ENCODE data around the gene TSC22D4. TPM values are rescaled to one million over a fixed set of nuclear protein-coding genes. Genes with fewer than 3 reads are reported as not detected.
"Not testable (repeated sequence)": the region's sequence is repeated elsewhere in the genome, so short reads cannot be mapped to it uniquely, and the experiment has no call there.

TSC22D4 gene
- total RNA-seq, 3 donors from 2014 or later: 17.0 to 23.7 (median 19.7) TPM

DNA sequence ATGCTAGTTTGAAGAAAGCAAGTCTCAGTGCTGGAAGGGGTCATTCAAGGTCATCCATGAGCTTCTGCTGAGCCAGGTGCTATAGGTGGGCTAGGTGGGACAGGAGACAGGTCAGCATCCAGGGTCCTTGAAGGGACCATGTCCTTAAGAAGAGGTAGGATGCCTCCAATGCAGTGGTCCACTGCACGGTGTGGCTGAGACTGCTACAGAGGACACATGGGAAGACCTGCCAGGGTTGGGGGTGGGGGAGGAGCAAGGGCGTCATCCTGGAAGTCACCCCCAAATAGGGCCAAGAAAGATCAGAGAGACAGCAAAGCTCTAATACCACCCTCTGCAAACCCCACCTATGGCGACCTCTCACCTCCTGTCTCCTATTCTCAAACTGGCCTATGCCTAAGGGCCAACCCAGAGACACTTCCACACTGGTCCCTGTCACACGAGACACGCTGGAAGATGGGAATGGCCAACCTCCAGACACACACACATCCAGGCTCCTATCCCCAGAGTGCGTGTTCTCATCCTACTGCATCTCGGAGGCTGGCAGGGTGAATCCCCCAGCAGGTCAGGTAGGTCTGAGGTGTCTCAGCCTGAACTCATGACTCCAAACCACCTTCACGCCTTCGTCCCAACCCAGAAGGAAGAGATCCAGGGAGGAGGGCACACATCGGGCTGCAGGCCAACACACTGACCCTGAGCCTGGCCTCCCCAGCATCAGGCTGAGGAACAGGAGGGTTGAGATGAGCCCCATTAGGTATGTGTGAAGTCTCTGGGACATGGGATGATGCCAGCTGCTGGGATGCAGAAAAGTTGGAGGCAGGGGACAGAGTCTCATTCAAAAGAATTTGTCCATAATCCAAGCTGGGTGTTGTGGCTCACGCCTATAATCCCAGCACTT, 37.1 kb downstream of the TSC22D4 start:
- no peaks in the 10 kb centered on the region for H3K27me3 ChIP-seq
- H3K4me3 ChIP-seq: no peak overlapping the region
- no peaks in the 10 kb centered on the region for H3K9me3 ChIP-seq
- peak in 1 of 2 donors; percentile 12 for DNase-seq (ENCODE audit: low spot score in 2 of 2)
- H3K4me1 ChIP-seq: no peaks in the 10 kb centered on the region
- intact Hi-C loops (cut with DNase I; ENCODE audit: low total_unique reads): no loop called here
- no peaks in the 10 kb centered on the region for H3K36me3 ChIP-seq
- H3K27ac ChIP-seq: no peak overlapping the region
- TF ChIP-seq, protein P1, sequence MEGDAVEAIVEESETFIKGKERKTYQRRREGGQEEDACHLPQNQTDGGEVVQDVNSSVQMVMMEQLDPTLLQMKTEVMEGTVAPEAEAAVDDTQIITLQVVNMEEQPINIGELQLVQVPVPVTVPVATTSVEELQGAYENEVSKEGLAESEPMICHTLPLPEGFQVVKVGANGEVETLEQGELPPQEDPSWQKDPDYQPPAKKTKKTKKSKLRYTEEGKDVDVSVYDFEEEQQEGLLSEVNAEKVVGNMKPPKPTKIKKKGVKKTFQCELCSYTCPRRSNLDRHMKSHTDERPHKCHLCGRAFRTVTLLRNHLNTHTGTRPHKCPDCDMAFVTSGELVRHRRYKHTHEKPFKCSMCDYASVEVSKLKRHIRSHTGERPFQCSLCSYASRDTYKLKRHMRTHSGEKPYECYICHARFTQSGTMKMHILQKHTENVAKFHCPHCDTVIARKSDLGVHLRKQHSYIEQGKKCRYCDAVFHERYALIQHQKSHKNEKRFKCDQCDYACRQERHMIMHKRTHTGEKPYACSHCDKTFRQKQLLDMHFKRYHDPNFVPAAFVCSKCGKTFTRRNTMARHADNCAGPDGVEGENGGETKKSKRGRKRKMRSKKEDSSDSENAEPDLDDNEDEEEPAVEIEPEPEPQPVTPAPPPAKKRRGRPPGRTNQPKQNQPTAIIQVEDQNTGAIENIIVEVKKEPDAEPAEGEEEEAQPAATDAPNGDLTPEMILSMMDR (IDR thresholded peaks at IDR 0.05): no peak

DNA sequence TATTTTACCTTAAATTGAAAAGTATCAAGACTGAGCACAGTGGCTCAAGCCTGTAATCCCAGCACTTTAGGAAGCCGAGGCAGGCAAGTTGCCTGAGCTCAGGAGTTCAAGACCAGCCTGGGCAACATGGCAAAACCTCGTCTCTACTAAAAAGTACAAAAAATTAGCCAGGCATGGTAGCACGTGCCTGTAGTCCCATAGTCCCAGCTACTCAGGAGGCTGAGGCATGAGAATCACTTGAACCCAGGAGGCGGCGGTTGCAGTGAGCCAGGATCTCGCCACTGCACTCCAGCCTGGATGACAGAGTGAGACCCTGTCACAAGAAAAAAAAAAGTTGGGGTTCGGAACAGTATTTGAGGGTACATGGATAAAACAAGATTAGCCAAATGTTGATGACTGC, 39.8 kb downstream of the TSC22D4 start:
- H3K4me1 ChIP-seq; H3K4me3 ChIP-seq; H3K36me3 ChIP-seq; H3K9me3 ChIP-seq; H3K27me3 ChIP-seq; intact Hi-C loops (cut with DNase I; ENCODE audit: low total_unique reads); H3K27ac ChIP-seq: not testable (repeated sequence)
- peak in 1 of 2 donors; percentile 12 for DNase-seq (ENCODE audit: low spot score in 2 of 2)

DNA sequence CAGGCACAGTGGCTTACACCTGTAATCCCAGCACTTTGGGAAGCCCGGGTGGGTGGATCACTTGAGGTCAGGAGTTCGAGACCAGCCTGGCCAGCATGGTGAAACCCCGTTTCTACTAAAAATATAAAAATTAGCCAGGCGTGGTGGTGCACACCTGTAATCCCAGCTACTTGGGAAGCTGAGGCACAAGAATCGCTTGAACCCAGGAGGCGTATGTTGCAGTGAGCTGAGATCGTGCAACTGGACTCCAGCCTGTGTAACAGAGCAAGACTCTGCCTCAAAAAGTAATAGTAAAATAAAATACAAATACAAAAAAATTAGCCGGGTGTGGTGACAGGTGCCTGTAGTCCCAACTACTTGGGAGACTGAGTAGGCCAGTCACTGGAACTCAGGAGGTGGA, 40.3 kb downstream of the TSC22D4 start:
- peaks cover 0 to 13% of the 10 kb centered on the region in 2 donors for H3K4me1 ChIP-seq
- DNase-seq (ENCODE audit: low spot score in 2 of 2); intact Hi-C loops (cut with DNase I; ENCODE audit: low total_unique reads): not testable (repeated sequence)

DNA sequence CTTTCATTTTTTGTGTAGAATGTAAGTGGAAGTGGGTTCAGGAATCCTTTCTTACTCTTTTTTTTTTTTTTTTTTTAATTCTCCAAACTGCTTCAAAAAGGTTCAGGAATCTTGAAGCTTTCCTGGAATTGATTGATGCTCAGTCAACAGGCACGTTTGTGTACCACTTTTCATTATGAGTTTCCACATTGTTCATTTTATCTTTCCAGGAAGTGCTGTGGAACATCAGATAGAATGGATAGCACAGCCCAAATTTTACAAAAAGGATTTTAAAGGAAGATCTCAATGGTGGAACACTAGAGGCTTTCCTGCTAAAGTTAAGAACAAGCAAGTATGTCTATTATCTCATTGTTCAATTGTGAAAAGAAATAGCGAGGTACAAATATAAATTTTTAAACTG, 40.8 kb downstream of the TSC22D4 start:
- TF ChIP-seq POLR2A (IDR thresholded peaks at IDR 0.05) (no peak), POLR2AphosphoS5 (IDR thresholded peaks at IDR 0.05) (no peak)
- TF ChIP-seq, protein P1 (IDR thresholded peaks at IDR 0.05): no peak
- peak overlapping the region in 1 of 2 donors; percentile 96 for H3K27ac ChIP-seq
- intact Hi-C loops (cut with DNase I; ENCODE audit: low total_unique reads): no loop called here
- H3K9me3 ChIP-seq: no peaks in the 10 kb centered on the region
- peaks cover 0 to 13% of the 10 kb centered on the region in 2 donors for H3K4me1 ChIP-seq
- no peaks in the 10 kb centered on the region for H3K27me3 ChIP-seq
- no peak for DNase-seq (ENCODE audit: low spot score in 2 of 2)
- H3K36me3 ChIP-seq: no peaks in the 10 kb centered on the region
- no peak overlapping the region for H3K4me3 ChIP-seq

More for the DNA sequence above, 40.3 kb downstream of the TSC22D4 start:
- H3K36me3 ChIP-seq, H3K4me3 ChIP-seq, H3K27ac ChIP-seq, H3K9me3 ChIP-seq, H3K27me3 ChIP-seq: not testable (repeated sequence)

DNA sequence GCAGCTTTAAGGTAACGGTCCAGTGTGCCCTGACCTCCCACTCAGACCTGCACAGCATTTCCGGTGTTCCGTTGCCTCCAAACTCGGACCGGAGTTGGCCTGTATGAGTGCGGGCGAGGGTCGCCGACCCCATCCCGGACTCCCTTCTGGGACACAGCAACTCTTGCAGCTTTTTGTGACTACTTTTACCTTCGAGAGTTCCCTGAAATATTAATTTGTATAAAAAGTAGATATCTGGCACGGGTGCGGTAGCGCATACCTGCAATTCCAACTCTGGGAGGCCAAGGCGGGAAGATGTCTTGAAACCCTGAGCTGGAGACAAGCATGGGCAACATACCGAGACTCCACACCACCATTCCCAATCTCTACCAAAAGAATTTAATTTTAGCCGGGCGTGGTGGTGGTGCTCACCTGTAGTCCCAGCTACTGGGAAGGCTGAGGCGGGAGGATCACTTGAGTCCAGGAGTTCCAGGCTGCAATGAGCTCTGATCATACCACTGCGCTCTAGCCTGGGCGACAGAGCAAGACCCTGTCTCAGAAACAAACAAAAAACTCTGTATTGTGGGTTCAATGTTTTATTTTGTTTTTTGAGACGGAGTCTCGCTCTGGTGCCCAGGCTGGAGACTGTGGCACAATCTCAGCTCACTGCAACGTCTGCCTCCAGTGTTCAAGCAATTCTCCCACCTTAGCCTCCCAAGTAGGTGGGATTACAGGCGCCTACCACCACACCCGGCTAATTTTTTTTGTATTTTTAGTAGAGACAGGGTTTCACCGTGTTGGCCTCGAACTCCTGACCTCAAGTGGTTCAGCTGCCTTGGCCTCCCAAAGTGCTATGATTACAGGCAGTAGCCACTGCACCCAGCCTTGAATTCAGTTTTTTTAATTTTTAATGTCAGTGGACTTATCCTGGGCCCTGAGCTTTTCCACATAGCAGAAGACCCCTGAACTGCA, 41.6 kb downstream of the TSC22D4 start:
- no peaks in the 10 kb centered on the region for H3K9me3 ChIP-seq
- peak overlapping the region in 2 of 3 donors; percentile 85 to 96 for H3K4me3 ChIP-seq
- TF ChIP-seq, protein P1 (IDR thresholded peaks at IDR 0.05): no peak
- no peak for TF ChIP-seq POLR2AphosphoS5 (IDR thresholded peaks at IDR 0.05)
- no peak for TF ChIP-seq POLR2A (IDR thresholded peaks at IDR 0.05)
- H3K27ac ChIP-seq: peak overlapping the region; percentile 96 to 100
- peaks cover 0 to 19% of the 10 kb centered on the region in 2 donors for H3K4me1 ChIP-seq
- no peaks in the 10 kb centered on the region for H3K36me3 ChIP-seq
- no peaks in the 10 kb centered on the region for H3K27me3 ChIP-seq
- intact Hi-C loops (cut with DNase I; ENCODE audit: low total_unique reads): no loop called here
- no peak for DNase-seq (ENCODE audit: low spot score in 2 of 2)
